NCI-H2196 treated with DMSO at 0.1 percent for 48 hours (cell line): ENCODE results near the gene KRTAP9-2.
"Not testable (repeated sequence)": the region's sequence is repeated elsewhere in the genome, so short reads cannot be mapped to it uniquely, and the experiment has no call there.

Source experiments
- DNase-seq: peaks from one replicate; lab custom pipeline; 2025; ENCODE audit not compliant: unreplicated experiment; lab: John Stamatoyannopoulos, UW

The KRTAP9-2 gene

GRCh38 chr17:41232399-41233105 is 6.1 kb downstream of the KRTAP9-2 start, which contains the start of gene KRTAP9-3:
TSS of gene KRTAP9-3 (plus strand) at chr17:41232449. CDS start at chr17:41232502, 53 bp downstream.
- DNase-seq = not testable (repeated sequence)

- DNase-seq = not testable (repeated sequence)
Measured at GRCh38 chr17:41237116-41237515, 10.7 kb downstream of the KRTAP9-2 start.

- not testable (repeated sequence) for DNase-seq
Measured at GRCh38 chr17:41237949-41238437, 11.5 kb downstream of the KRTAP9-2 start, which contains the start of gene KRTAP9-8. TSS of gene KRTAP9-8 (plus strand) at chr17:41237999. CDS start at chr17:41238052, 53 bp downstream.

GRCh38 chr17:41246995-41247787 is 20.7 kb downstream of the KRTAP9-2 start:
- not testable (repeated sequence) for DNase-seq

GRCh38 chr17:41249637-41250240 is 23.3 kb downstream of the KRTAP9-2 start, which contains the start of gene KRTAP9-4:
TSS of gene KRTAP9-4 (plus strand) at chr17:41249687. CDS start at chr17:41249721, 34 bp downstream.
- not testable (repeated sequence) for DNase-seq

GRCh38 chr17:41251261-41251660 is 24.8 kb downstream of the KRTAP9-2 start:
- DNase-seq = no peak

GRCh38 chr17:41254861-41255260 is 28.4 kb downstream of the KRTAP9-2 start:
- DNase-seq = no peak

- DNase-seq = not testable (repeated sequence)
Measured at GRCh38 chr17:41255381-41256290, 29.2 kb downstream of the KRTAP9-2 start, which contains the start of gene KRTAP9-9. TSS of gene KRTAP9-9 (plus strand) at chr17:41255384.

- no peak for DNase-seq
Measured at GRCh38 chr17:41256291-41256685, 29.8 kb downstream of the KRTAP9-2 start.

- DNase-seq = no peak
Measured at GRCh38 chr17:41258406-41258805, 32.0 kb downstream of the KRTAP9-2 start.

- no peak for DNase-seq
Measured at GRCh38 chr17:41263212-41263611, 36.8 kb downstream of the KRTAP9-2 start.

- no peak for DNase-seq
Measured at GRCh38 chr17:41264599-41264998, 38.2 kb downstream of the KRTAP9-2 start.

- DNase-seq = no peak
Measured at GRCh38 chr17:41265078-41265477, 38.6 kb downstream of the KRTAP9-2 start, which contains the start of gene KRTAP9-6. TSS of gene KRTAP9-6 (plus strand) at chr17:41265378. CDS start at chr17:41265378, 0 bp downstream.

GRCh38 chr17:41267711-41268110 is 41.3 kb downstream of the KRTAP9-2 start:
- no peak for DNase-seq

GRCh38 chr17:41271323-41271722 is 44.9 kb downstream of the KRTAP9-2 start:
- not testable (repeated sequence) for DNase-seq

- no peak for DNase-seq
Measured at GRCh38 chr17:41271858-41272257, 45.4 kb downstream of the KRTAP9-2 start.

- DNase-seq = not testable (repeated sequence)
Measured at GRCh38 chr17:41275648-41276190, 49.3 kb downstream of the KRTAP9-2 start, which contains the start of gene KRTAP9-7. TSS of gene KRTAP9-7 (plus strand) at chr17:41275698. CDS start at chr17:41275698, 0 bp downstream.
